Measurements from ENCODE around the gene BIN2. TPM values are rescaled to one million over a fixed set of nuclear protein-coding genes. Genes with fewer than 3 reads are reported as not detected.

BIN2 gene
- total and polyA plus RNA-seq, 2 experiments from 2014 or later: not detected

DNA sequence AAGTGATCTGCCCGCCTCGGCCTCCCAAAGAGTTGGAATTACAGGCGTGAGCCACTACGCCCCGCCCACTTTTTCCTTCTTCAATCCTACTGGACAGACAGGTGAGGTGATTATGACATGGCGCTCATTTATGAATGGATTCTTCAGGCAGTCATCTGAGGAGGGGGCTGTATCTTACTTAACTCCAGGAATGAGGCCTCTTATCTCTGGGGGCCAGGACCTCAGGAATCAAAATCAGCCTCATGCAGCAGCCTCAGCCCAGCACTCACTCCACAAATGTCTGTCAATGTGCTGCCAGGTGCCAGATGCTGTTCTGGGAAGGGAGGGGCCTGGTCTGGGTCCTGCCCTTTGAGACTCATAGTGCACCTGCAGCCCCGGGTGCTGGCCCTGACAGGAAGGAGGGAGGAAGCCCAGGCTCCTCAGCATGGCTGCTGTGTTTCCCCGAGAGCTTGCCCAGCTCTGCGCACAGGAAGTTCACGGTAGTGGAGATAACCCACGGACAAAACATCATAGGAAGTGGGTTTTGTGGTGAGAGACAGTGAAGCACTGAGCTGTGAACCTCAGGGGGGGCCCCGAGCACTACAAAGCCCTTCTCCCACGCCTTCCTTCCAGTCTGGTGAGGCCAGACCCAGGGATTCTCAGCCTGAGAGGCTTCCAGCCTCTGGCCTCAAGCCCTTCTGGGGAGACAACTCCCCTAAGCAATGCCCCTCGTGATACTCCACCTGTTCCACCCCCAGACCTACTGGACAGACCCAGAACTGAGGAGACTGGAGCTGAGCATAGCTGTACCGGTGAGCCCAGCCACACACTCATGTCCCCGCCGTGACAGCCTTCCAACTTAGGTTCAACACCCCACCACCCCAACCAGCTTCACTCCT, 44.9 kb upstream of the BIN2 start:
- no peaks in the 10 kb centered on the region; the same call in 1 of the 2 replicates for H3K36me3 ChIP-seq (ENCODE audit: insufficient read depth)
- DNase-seq (ENCODE audit: low spot score): peak; percentile 55
- H3K4me1 ChIP-seq (ENCODE audit: insufficient read depth): peaks cover 12% of the 10 kb centered on the region; the same call in 1 of the 2 replicates
- H3K4me2 ChIP-seq: no peak overlapping the region
- no peaks in the 10 kb centered on the region for H3K79me2 ChIP-seq (replicated peaks; ENCODE audit: insufficient read depth)
- peak; percentile 36 for ATAC-seq
- no peak overlapping the region for H2AFZ ChIP-seq
- peaks cover 2% of the 10 kb centered on the region for H3K27me3 Mint-ChIP-seq (ENCODE audit: insufficient read depth, low read depth, poor library complexity)
- 0 out of 2 replicates have a peak, but pooled peaks cover 2% of the 10 kb centered on the region for H3F3A ChIP-seq (replicated peaks; ENCODE audit: low read depth)
- no peak for TF ChIP-seq JUNB (IDR thresholded peaks at IDR 0.05; ENCODE audit: unreplicated experiment)
- no peak for TF ChIP-seq ZNF331 (CRISPR knock-in tag; IDR thresholded peaks at IDR 0.05; ENCODE audit: low read depth)
- TF ChIP-seq, protein P1, sequence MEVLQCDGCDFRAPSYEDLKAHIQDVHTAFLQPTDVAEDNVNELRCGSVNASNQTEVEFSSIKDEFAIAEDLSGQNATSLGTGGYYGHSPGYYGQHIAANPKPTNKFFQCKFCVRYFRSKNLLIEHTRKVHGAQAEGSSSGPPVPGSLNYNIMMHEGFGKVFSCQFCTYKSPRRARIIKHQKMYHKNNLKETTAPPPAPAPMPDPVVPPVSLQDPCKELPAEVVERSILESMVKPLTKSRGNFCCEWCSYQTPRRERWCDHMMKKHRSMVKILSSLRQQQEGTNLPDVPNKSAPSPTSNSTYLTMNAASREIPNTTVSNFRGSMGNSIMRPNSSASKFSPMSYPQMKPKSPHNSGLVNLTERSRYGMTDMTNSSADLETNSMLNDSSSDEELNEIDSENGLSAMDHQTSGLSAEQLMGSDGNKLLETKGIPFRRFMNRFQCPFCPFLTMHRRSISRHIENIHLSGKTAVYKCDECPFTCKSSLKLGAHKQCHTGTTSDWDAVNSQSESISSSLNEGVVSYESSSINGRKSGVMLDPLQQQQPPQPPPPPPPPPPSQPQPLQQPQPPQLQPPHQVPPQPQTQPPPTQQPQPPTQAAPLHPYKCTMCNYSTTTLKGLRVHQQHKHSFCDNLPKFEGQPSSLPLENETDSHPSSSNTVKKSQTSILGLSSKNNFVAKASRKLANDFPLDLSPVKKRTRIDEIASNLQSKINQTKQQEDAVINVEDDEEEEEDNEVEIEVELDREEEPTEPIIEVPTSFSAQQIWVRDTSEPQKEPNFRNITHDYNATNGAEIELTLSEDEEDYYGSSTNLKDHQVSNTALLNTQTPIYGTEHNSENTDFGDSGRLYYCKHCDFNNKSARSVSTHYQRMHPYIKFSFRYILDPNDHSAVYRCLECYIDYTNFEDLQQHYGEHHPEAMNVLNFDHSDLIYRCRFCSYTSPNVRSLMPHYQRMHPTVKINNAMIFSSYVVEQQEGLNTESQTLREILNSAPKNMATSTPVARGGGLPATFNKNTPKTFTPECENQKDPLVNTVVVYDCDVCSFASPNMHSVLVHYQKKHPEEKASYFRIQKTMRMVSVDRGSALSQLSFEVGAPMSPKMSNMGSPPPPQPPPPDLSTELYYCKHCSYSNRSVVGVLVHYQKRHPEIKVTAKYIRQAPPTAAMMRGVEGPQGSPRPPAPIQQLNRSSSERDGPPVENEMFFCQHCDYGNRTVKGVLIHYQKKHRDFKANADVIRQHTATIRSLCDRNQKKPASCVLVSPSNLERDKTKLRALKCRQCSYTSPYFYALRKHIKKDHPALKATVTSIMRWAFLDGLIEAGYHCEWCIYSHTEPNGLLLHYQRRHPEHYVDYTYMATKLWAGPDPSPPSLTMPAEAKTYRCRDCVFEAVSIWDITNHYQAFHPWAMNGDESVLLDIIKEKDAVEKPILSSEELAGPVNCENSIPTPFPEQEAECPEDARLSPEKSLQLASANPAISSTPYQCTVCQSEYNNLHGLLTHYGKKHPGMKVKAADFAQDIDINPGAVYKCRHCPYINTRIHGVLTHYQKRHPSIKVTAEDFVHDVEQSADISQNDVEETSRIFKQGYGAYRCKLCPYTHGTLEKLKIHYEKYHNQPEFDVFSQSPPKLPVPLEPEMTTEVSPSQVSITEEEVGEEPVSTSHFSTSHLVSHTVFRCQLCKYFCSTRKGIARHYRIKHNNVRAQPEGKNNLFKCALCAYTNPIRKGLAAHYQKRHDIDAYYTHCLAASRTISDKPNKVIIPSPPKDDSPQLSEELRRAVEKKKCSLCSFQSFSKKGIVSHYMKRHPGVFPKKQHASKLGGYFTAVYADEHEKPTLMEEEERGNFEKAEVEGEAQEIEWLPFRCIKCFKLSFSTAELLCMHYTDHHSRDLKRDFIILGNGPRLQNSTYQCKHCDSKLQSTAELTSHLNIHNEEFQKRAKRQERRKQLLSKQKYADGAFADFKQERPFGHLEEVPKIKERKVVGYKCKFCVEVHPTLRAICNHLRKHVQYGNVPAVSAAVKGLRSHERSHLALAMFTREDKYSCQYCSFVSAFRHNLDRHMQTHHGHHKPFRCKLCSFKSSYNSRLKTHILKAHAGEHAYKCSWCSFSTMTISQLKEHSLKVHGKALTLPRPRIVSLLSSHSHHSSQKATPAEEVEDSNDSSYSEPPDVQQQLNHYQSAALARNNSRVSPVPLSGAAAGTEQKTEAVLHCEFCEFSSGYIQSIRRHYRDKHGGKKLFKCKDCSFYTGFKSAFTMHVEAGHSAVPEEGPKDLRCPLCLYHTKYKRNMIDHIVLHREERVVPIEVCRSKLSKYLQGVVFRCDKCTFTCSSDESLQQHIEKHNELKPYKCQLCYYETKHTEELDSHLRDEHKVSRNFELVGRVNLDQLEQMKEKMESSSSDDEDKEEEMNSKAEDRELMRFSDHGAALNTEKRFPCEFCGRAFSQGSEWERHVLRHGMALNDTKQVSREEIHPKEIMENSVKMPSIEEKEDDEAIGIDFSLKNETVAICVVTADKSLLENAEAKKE (CRISPR knock-in tag; IDR thresholded peaks at IDR 0.05): no peak
- TF ChIP-seq EZH2 (IDR thresholded peaks at IDR 0.05; ENCODE audit: low read depth, unreplicated experiment): no peak
- TF ChIP-seq, protein P2, sequence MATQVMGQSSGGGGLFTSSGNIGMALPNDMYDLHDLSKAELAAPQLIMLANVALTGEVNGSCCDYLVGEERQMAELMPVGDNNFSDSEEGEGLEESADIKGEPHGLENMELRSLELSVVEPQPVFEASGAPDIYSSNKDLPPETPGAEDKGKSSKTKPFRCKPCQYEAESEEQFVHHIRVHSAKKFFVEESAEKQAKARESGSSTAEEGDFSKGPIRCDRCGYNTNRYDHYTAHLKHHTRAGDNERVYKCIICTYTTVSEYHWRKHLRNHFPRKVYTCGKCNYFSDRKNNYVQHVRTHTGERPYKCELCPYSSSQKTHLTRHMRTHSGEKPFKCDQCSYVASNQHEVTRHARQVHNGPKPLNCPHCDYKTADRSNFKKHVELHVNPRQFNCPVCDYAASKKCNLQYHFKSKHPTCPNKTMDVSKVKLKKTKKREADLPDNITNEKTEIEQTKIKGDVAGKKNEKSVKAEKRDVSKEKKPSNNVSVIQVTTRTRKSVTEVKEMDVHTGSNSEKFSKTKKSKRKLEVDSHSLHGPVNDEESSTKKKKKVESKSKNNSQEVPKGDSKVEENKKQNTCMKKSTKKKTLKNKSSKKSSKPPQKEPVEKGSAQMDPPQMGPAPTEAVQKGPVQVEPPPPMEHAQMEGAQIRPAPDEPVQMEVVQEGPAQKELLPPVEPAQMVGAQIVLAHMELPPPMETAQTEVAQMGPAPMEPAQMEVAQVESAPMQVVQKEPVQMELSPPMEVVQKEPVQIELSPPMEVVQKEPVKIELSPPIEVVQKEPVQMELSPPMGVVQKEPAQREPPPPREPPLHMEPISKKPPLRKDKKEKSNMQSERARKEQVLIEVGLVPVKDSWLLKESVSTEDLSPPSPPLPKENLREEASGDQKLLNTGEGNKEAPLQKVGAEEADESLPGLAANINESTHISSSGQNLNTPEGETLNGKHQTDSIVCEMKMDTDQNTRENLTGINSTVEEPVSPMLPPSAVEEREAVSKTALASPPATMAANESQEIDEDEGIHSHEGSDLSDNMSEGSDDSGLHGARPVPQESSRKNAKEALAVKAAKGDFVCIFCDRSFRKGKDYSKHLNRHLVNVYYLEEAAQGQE (IDR thresholded peaks at IDR 0.05; ENCODE audit: unreplicated experiment): no peak
- no peak for TF ChIP-seq ZNF114 (CRISPR knock-in tag; IDR thresholded peaks at IDR 0.05)
- TF ChIP-seq STAT1 (IDR thresholded peaks at IDR 0.05; ENCODE audit: unreplicated experiment): no peak
- TF ChIP-seq NANOG (IDR thresholded peaks at IDR 0.05; ENCODE audit: borderline replicate concordance): no peak
- no peak for TF ChIP-seq EZH2phosphoT487 (IDR thresholded peaks at IDR 0.05; ENCODE audit: unreplicated experiment)
- no peak for TF ChIP-seq POLR2AphosphoS5 (IDR thresholded peaks at IDR 0.05; ENCODE audit: low read depth)
- TF ChIP-seq, protein P3, sequence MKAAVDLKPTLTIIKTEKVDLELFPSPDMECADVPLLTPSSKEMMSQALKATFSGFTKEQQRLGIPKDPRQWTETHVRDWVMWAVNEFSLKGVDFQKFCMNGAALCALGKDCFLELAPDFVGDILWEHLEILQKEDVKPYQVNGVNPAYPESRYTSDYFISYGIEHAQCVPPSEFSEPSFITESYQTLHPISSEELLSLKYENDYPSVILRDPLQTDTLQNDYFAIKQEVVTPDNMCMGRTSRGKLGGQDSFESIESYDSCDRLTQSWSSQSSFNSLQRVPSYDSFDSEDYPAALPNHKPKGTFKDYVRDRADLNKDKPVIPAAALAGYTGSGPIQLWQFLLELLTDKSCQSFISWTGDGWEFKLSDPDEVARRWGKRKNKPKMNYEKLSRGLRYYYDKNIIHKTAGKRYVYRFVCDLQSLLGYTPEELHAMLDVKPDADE (IDR thresholded peaks at IDR 0.05): no peak
- TF ChIP-seq, protein P4, sequence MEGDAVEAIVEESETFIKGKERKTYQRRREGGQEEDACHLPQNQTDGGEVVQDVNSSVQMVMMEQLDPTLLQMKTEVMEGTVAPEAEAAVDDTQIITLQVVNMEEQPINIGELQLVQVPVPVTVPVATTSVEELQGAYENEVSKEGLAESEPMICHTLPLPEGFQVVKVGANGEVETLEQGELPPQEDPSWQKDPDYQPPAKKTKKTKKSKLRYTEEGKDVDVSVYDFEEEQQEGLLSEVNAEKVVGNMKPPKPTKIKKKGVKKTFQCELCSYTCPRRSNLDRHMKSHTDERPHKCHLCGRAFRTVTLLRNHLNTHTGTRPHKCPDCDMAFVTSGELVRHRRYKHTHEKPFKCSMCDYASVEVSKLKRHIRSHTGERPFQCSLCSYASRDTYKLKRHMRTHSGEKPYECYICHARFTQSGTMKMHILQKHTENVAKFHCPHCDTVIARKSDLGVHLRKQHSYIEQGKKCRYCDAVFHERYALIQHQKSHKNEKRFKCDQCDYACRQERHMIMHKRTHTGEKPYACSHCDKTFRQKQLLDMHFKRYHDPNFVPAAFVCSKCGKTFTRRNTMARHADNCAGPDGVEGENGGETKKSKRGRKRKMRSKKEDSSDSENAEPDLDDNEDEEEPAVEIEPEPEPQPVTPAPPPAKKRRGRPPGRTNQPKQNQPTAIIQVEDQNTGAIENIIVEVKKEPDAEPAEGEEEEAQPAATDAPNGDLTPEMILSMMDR (conservative IDR thresholded peaks at IDR 0.05; ENCODE audit: low read depth in 2 of 2): no peak
- no peak for TF ChIP-seq CREB1 (CRISPR knock-in tag; IDR thresholded peaks at IDR 0.05; ENCODE audit: low read depth)
- H3K9me3 Mint-ChIP-seq: no peaks in the 10 kb centered on the region
- H3K27ac Mint-ChIP-seq: peak overlapping the region; percentile 49; the same call in 1 of the 2 replicates
- H3K9me2 ChIP-seq (ENCODE audit: insufficient read depth): no peaks in the 10 kb centered on the region
- no peaks in the 10 kb centered on the region for H3K27me3 ChIP-seq (ENCODE audit: insufficient read depth)
- H4K20me1 ChIP-seq (replicated peaks; ENCODE audit: insufficient read depth): no peaks in the 10 kb centered on the region; the same call in 1 of the 2 replicates
- no peak overlapping the region for H3K4me3 Mint-ChIP-seq
- no peak overlapping the region for H3K4me3 ChIP-seq
- peaks cover 26% of the 10 kb centered on the region for H3K4me1 Mint-ChIP-seq
- H3K27ac ChIP-seq (ENCODE audit: low read depth): no peak overlapping the region
- peaks cover 11% of the 10 kb centered on the region for H3K36me3 Mint-ChIP-seq (ENCODE audit: low read depth)

Data from GM23338 (cell line).